HFFc6 (cell line): ENCODE measurements around the gene LMX1B. TPM values are rescaled to one million over a fixed set of nuclear protein-coding genes. Genes with fewer than 3 reads are reported as not detected.

ENCODE experiments used
- DNase-seq: peaks from one replicate; pipeline ENCODE4 v3.0.0-alpha.2; 2018
- H3K27ac Mint-ChIP-seq: 2 replicates; pipeline ENCODE4 v1.8.0; 2020; ENCODE audit warnings: mild to moderate bottlenecking, mixed read lengths
- H3K27me3 Mint-ChIP-seq: 2 replicates; pipeline ENCODE4 v1.8.0; 2021; ENCODE audit warnings: mild to moderate bottlenecking, moderate library complexity, mixed read lengths; ENCODE audit not compliant: insufficient read depth
- H3K36me3 Mint-ChIP-seq: 2 replicates; pipeline ENCODE4 v1.8.0; 2021; ENCODE audit warnings: low read depth, mixed read lengths
- H3K4me1 Mint-ChIP-seq: 2 replicates; pipeline ENCODE4 v1.8.0; 2020; ENCODE audit warnings: low read depth, mixed read lengths
- H3K4me3 Mint-ChIP-seq: 2 replicates; pipeline ENCODE4 v1.8.0; 2020; ENCODE audit warnings: mild to moderate bottlenecking, moderate library complexity, mixed read lengths
- H3K9me3 Mint-ChIP-seq: 2 replicates; pipeline ENCODE4 v1.8.0; 2020; ENCODE audit warnings: mild to moderate bottlenecking, mixed read lengths
- CTCF ChIP-seq: fragments of 200-600 bp; sonication (generic); IDR thresholded peaks from 2 replicates; pipeline ENCODE4 v1.5.0; 2021; ENCODE audit warnings: antibody characterized with exemption, mild to moderate bottlenecking
- total RNA-seq, 6 experiments: library from RNA; stranded (reverse); fragmentation: NEBNext Ultra II Directional; extraction: Animal tissue kit (Norgen Biotek cat#: 25700); gene quantifications; 2 replicates in 1 of 6; 3 replicates in 5 of 6; pipeline ENCODE4 v1.2.3, GENCODE V29; 2021

Gene LMX1B
- total RNA-seq, 6 experiments from 2014 or later: not detected

- DNase-seq: no peak
- Mint-ChIP-seq H3K36me3 (no peaks in the 10 kb centered on the region), H3K27ac (no peak overlapping the region), H3K27me3 (peaks cover 48% of the 10 kb centered on the region), H3K9me3 (no peaks in the 10 kb centered on the region), H3K4me3 (no peak overlapping the region), H3K4me1 (no peaks in the 10 kb centered on the region)
- TF ChIP-seq CTCF: no peak
Observed at GRCh38 chr9:126676685-126677143, 63.0 kb downstream of the LMX1B start.

DNA sequence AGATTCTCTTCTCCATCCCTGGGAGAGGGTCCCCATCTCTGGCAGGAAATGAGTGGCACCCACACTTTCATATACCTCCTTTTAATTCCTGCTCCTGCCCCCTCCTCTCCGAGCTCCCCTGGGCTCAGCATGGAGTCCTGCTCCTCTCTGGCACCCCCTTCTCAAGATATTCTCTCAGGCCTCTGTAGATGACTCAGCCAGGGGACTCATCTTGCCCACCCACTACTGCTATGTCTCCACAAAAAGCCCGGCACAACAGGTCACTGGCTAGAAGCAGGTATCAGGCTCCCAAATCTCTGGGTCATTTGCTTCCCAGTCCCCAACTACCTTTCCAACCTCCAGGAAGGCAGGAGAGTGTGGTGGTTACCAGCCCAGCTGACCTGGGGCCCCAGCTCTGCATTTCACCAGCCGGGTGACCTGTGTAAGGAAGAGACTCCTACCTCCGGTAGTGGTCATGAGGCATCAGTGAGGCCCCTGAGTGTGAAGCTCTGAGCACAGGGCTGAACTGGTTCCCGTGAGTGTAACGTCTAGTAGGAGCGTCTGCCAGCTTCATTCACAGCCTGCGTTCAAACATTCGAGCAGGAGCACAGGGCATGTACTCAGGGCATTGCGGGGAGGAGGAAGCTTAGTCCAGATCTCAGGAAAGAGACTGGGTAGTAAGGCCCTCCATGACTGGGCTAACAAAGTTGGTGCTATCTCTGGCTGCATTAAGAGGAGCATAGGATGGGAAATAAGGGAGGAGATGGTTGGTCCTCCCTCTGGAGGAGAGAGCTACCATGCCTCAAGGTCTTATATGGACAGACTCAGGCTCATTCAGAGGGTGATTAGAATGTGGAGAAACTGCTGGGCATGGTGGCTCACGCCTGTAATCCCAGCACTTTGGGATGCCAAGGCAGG lies 63.7 kb downstream of the LMX1B start:
- Mint-ChIP-seq H3K4me3 (no peak overlapping the region), H3K9me3 (no peaks in the 10 kb centered on the region), H3K27ac (no peak overlapping the region), H3K27me3 (peaks cover 50% of the 10 kb centered on the region), H3K4me1 (no peaks in the 10 kb centered on the region), H3K36me3 (no peaks in the 10 kb centered on the region)
- TF ChIP-seq CTCF: no peak
- DNase-seq: no peak

DNA sequence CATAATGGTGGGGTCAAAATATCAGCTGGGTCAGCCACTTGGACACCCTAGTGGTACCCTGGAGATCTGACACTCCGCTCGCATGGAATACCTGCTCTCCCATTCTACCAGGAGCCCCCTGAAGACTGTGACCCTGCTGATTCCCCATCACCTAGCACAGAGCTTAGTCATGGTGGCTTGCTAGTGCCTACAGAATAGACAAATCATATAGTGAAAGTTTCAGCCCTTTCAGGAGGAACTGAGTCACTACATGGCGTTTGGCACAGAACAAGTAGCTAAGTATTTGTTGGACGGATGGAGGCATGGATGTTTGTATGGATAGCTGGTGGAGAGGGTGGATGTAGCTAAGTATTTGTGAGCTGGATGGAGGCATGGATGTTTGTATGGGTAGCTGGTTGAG lies 65.3 kb downstream of the LMX1B start:
- no peak overlapping the region for H3K27ac Mint-ChIP-seq
- H3K4me1 Mint-ChIP-seq: no peaks in the 10 kb centered on the region
- no peak for DNase-seq
- no peaks in the 10 kb centered on the region for H3K36me3 Mint-ChIP-seq
- no peak overlapping the region for H3K4me3 Mint-ChIP-seq
- H3K9me3 Mint-ChIP-seq: no peaks in the 10 kb centered on the region
- peak; percentile 23; the same call in 1 of the 2 replicates for TF ChIP-seq CTCF
- H3K27me3 Mint-ChIP-seq: peaks cover 49% of the 10 kb centered on the region

DNA sequence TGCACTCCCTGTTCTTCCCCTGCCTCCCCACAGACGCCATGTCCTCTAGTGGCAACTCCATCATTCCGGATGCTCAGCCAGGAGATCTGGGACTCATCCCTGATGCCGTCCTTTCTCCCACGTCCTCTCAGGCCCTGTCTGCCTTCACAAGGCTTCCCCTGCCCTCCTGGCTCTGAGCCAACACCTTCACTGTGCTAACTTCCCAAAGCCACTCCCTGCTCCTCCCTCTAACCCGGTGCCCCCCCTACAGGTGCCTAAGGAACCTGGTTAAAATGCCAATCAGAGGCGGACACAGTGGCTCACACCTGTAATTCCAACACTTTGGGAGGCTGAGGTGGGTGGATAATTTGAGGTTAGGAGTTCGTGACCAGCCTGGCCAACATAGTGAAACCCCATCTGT lies 67.6 kb downstream of the LMX1B start:
- Mint-ChIP-seq H3K9me3 (no peaks in the 10 kb centered on the region), H3K27ac (no peak overlapping the region), H3K4me3 (no peak overlapping the region), H3K4me1 (no peaks in the 10 kb centered on the region), H3K27me3 (peaks cover 54% of the 10 kb centered on the region), H3K36me3 (no peaks in the 10 kb centered on the region)
- DNase-seq: no peak
- TF ChIP-seq CTCF: no peak

DNA sequence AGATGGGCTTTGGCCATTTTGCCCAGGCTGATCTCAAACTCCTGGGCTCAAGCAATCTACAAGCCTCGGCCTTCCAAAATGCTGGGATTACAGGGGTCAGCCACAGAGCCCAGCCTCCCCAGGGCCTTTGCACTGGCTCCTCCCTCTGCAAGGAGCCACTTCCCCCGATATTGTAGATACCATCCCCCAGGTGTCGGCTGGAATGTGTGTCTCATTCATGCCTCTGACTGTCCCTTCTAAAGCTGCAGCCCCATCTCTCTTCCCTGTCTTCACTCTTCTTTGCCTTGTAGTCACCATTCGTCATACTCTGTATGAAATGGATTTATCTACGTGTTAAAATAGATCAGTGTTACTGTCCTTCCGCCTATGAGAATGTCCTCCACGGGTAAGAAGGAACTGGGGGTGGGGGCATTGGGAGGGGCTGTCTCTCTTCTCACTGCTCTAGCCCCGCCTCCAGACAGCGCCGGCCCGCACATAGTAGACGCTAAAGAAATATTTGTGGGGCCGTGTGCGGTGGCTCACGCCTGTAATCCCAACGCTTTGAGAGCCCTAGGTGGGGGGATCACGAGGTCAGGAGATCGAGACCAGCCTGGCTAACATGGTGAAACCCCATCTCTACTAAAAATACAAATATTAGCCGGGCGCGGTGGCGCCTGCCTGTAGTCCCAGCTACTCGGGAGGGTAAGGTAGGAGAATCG lies 68.5 kb downstream of the LMX1B start:
- no peaks in the 10 kb centered on the region for H3K9me3 Mint-ChIP-seq
- H3K27ac Mint-ChIP-seq: no peak overlapping the region
- H3K36me3 Mint-ChIP-seq: no peaks in the 10 kb centered on the region
- no peak for DNase-seq
- TF ChIP-seq CTCF: no peak
- no peaks in the 10 kb centered on the region for H3K4me1 Mint-ChIP-seq
- H3K27me3 Mint-ChIP-seq: peaks cover 55% of the 10 kb centered on the region
- H3K4me3 Mint-ChIP-seq: no peak overlapping the region
